HG02610 (cell line): Measurements from ENCODE around the gene ANKRD11.
"Not testable (repeated sequence)": the region's sequence is repeated elsewhere in the genome, so short reads cannot be mapped to it uniquely, and the experiment has no call there.

Experiments used
- ATAC-seq: cut with Tn5 transposase; IDR thresholded peaks from one replicate; pipeline ENCODE4 v1.9.1; 2021; ENCODE audit warnings: mild to moderate bottlenecking, moderate library complexity; ENCODE audit not compliant: unreplicated experiment

ANKRD11 gene

GRCh38 chr16:89275837-89276720 lies 214.3 kb downstream of the ANKRD11 start:
- no peak for ATAC-seq

GRCh38 chr16:89275284-89275584 lies 215.1 kb downstream of the ANKRD11 start:
- no peak for ATAC-seq

DNA sequence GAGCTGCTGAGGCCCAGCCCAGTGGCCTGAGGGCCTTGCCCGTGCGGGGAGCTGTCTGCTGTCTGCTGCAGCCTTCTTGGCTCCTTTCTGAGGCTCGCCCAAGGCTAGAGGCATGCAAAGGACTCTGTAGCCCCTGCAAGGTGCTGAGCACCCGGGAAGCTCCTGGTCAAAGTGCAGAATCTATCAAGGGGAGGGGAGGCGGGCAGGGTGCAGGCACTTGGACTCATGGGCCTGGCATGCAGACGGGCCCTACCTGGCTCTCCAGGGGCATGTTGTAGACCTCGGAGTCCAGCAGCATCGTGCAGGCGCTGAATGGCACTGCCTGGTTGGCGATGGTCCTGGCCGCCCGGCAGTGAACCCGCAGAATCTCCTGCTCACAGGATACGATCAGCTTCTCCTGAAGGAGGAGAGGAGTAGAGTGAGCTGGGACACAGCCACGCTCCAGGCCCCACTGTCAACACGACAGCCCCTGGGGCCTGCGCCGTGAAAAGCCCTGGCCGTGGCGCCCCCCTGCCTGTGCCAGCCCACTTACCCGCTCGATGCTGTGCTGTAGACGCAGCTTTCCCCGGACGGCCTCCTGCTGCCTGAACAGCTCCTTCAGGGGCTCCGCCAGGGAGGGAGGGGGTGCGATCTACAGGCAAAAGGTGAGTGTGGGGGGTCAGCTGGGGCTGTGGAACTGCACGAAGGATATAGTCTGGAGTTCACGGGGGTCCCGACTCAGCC lies 215.6 kb downstream of the ANKRD11 start:
- no peak for ATAC-seq

- ATAC-seq, result no peak
These were observed 216.5 kb downstream of the ANKRD11 start for GRCh38 chr16:89273741-89274472.

DNA sequence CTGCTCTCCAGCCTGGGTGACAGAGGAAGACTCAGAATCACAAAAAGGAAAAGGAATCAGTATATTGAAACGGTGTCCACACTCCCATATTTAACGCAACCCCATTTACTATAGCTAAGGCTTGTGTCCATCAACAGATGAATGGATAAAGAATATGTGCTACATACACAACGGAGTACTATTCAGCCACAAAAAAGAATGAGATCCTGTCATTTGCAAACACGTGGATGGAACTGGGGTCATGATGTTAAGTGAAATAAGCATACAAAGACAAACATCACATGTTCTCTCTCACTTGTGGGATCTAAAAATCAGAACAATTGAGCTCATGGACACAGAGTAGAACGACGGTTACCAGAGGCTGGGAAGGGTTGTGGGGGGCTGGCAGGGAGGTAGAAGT lies 217.7 kb downstream of the ANKRD11 start:
- no peak for ATAC-seq

DNA sequence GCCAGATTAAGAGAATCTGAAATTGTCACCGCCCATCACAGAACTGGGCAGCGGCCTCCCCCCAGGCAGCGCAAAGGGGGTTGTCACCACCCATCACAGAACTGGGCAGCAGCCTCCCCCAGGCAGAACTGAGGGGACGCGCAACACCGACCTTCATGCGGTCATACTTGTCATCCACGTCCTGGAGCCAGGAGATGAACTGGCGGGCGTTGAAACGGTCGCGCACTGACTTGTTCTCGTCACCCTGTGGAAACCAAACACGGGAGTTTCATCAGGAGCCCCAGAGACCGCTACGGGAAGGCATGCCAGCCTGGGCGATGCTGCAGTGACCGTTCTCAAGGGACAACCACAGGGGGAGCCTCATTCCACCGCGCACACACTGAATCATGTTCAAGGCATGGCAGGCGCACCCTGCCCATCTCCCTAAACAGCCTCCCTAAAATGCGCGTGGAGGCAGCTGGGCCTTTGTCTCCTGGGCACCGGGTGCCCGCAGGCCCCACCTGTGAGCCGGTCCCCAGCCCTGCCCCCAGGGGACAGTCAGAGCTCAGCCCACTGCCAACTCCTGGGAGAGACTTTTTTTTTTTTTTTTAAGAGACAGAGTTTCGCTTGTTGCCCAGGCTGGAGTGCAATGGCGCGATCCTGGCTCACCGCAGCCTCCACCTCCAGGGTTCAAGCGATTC lies 219.6 kb downstream of the ANKRD11 start:
- ATAC-seq, result no peak

- ATAC-seq, result no peak
These were observed 220.3 kb downstream of the ANKRD11 start for GRCh38 chr16:89269805-89270665.

GRCh38 chr16:89268987-89269735 lies 221.2 kb downstream of the ANKRD11 start:
- ATAC-seq, result no peak

DNA sequence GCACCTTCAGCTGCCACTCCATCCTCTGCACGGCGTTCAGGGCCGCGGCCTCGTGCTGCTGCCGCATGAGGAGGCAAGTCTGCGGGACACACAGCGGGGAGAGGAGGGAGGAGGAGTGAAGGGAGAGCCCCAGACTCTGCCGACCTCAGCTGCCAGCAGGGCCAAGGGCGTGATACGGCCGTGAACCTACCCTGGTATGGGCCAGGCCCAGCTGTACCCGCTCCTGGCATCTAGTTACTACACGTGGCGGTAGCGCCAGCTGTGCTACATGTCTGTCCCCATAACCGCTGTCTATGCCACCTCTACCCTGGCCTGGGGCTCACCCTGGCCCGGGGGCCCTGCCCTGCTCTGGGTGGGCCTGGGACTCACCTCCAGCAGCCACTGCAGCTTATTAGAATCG lies 221.8 kb downstream of the ANKRD11 start:
- no peak for ATAC-seq

DNA sequence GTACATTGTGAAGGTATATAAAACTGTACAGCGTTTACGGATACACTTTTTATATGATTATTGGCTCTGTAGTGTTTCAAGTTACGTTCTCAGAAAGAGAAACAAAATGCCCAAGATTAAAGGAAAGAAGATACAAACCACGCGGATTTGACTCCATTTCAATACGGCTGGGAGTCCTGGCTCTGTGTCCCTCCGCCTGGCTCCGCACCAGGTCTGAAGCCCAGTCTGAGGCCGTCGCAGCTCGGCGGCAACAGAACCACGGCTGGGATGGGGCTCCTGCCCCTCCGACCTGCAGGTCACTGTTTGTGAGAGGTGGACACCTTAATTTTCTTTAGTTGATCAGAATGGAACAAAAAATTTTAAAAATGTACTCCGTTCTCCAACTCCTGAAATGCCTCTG lies 222.6 kb downstream of the ANKRD11 start:
- not testable (repeated sequence) for ATAC-seq

DNA sequence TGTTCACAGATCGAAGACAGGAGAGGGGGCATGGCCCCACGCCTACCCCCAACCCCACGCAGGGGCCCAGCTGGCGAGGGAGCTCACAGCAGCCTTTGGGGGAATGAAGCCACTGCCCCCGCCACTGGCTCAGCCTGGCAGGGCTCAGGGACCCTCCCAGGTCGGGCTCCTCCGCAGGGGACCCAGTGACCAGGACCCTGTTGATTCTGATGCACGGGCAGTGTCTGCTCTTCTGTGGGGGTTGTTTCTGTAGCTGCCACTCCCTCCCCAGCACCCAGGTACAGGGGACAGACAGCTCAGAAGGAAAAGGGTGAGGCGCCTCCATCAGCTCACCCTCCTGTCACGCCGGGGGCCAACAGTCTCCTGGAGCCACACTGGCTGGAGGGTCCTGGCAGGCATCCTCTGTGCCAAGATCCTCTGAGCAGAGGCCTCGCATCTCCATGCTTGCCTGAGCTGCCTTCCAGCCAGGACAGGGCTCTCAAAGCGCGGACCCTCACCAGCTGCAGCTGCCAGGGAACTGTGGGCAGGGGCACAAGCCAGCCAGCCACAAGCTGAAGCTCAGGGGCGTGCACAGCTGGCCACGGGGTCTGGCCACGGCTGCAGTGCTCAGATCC lies 223.7 kb downstream of the ANKRD11 start:
- no peak for ATAC-seq

GRCh38 chr16:89265647-89266046 lies 224.7 kb downstream of the ANKRD11 start:
- ATAC-seq, result no peak

DNA sequence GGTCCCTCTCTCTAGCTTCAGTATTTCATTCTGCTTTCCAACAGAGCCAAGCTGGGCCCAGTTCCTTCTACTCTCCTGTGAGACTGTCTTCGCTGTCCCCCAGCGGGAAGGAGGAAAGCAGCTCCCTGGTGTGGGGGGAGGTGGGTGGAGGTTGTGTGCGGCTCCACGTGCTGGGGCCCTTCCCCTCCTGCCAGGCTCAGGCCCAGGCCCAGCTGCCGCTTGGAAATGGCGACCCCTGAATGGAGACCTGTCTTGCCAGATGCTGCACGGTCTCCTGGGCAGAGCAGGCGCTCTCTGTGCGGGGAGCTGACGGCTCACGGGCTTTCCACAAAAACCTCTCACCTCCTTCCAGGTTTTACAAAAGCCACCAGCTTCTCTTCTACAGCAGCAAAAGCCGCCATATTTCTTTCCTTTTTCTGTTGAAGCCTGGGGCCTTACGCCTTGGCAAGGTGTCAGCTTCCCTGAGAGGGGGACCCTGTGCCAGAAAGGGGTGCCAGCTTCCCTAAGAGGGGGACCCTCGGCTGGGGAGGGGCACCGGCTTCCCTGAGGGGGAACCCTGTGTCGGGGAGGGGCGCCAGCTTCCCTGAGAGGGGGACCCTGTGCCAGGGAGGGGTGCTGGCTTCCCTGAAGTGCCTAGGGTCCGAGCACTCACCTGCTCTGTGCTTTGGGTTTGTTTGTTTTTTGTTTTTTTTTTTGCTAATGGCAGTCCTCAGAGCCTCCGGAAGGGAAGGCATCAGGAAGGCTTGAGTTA lies 225.4 kb downstream of the ANKRD11 start:
- ATAC-seq, result no peak

DNA sequence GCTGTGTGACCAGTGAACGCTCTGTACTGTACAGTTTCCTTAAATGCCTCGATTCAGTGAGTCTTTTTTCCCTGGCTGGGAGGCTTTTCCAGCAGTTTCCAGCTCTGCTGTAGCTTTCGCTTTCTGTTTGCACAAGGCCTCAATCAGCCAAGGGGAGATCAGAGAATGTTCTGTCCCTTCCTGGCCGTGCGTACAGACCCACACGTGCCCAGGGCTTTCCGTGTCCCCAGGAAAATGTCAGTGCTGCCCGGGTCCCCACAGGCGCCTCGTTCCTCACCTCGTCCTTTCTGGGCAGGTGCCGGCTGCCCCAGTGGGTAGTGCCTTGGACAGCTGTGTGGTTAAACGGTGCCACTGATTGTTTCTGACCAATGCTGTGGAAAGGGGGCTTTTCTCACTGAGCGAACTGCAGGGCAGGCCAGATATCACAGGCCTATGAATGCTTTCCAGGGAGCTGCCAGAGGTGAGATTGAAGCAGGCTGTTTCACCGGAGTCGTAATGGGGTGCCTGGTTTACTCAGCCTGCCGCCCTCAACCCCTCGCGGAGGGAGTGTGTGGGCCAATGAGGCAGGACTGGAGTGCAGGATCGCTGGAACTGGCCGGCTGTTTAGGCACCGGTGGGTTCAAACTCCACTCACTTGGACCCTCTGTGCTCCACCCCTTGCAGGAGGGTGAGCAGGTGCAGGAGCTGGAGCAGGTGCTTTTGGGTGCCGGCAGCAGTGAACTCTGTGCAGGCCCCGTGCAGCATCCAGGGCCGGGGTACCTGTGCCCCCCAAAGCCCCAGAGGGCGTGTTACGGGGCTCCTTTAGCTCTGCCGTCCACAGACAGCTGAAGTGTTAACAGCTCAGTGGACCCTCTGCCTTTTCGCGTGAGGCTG lies 228.4 kb downstream of the ANKRD11 start:
- ATAC-seq, result no peak

GRCh38 chr16:89259901-89260300 lies 230.5 kb downstream of the ANKRD11 start:
- not testable (repeated sequence) for ATAC-seq

DNA sequence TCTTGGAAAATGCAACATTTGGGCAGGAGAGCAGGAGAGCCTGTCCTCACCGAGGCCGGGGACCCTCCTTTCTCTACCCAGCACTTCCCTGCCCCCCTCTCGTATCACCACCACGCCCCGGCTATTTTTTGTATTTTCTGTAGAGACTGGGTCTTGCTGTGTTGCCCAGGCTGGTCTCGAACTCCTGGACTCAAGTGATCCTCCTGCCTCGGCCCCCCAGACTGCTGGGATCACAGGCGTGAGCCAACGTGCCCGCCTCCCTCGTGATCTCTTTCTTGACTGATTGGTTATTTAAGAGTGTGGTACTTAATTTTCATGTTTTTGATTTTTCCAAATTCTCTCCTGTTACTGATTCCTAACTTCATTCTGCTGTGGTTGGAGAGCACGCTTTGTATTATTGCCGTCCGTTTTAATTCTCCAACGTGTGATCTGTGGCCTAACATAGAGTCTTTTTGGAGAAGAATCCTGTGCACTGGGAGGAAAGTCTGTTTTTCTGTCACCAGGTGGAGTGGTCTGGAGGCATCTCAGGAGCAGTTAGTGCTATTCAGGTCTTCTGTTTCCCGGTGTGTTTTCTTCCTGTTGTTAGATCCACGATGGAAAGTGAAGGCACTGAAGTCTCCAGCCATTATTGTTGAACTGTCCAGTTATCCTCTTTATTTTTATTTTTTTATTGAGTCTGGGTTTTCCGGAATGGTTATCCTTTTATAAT lies 232.4 kb downstream of the ANKRD11 start:
- no peak for ATAC-seq

GRCh38 chr16:89257281-89257731 lies 233.1 kb downstream of the ANKRD11 start:
- no peak for ATAC-seq
